HepG2 (cell line): ENCODE measurements around the gene CROCC. TPM values are rescaled to one million over a fixed set of nuclear protein-coding genes. Genes with fewer than 3 reads are reported as not detected.

Experiments
- ATAC-seq: fragments of 200-7000 bp; cut with Tn5 transposase; 3 replicates; pipeline ENCODE4 v1.9.1; 2020; ENCODE audit warnings: mild to moderate bottlenecking, moderate library complexity
- BruUV-seq: library from RNA; stranded (reverse); fragments of 400-500 nt; replicated peaks from 2 replicates; lab custom pipeline; 2021; lab: Mats Ljungman, UMichigan
- CTCF ChIA-PET: fragments of 300-600 bp; formaldehyde crosslinking; extraction: SDS; loops from one replicate; lab custom pipeline; 2021; ENCODE audit warnings: low total read pairs, inconsistent platforms, low intra/inter-chr PET ratio; lab: Yijun Ruan, JAX
- POLR2A ChIA-PET: fragments of 350-600 bp; sonication (Branson Sonifier 250); formaldehyde crosslinking; loops from one replicate; lab custom pipeline; 2020; ENCODE audit warnings: antibody characterized with exemption, inconsistent platforms; lab: Yijun Ruan, JAX
- DNase-seq: peaks from one replicate; pipeline ENCODE4 v3.0.0-alpha.2; 2015; ENCODE audit warnings: low spot score
- FAIRE-seq: peaks from 3 replicates; lab custom pipeline; 2011; peaks lifted over from hg19 to GRCh38; lab: Jason Lieb, UNC
- H2AFZ ChIP-seq: one replicate; pipeline ENCODE4 v1.6.1; 2011; ENCODE audit warnings: low read length, inconsistent platforms
- H3K27ac ChIP-seq: fragments of 300-600 bp; 3 replicates; pipeline ENCODE4 v1.8.0; 2011; ENCODE audit warnings: mixed run types, mild to moderate bottlenecking, mixed read lengths, low read length, inconsistent platforms; ENCODE audit not compliant: insufficient read depth; ENCODE audit errors: extremely low read length
- H3K27me3 ChIP-seq, 2 experiments: fragments of 200-600 bp in 1 of 2; 2 replicates in 1 of 2; 3 replicates in 1 of 2; pipeline versions ENCODE4 v1.6.0 to v1.8.0; 2011; ENCODE audit warnings: low read length in 2 of 2, mild to moderate bottlenecking in 2 of 2, moderate library complexity in 2 of 2, inconsistent platforms in 1 of 2; ENCODE audit not compliant: insufficient read depth in 2 of 2, control insufficient read depth in 1 of 2
- H3K36me3 ChIP-seq, 2 experiments: fragments of 200-600 bp in 1 of 2; replicated peaks in 1 of 2; 2 replicates in 1 of 2; 3 replicates in 1 of 2; pipeline versions ENCODE4 v1.5.1 to v1.8.0; 2011; ENCODE audit warnings: low read length in 2 of 2, inconsistent platforms in 1 of 2; ENCODE audit not compliant: insufficient read depth in 2 of 2, control insufficient read depth in 1 of 2
- H3K4me1 ChIP-seq: 2 replicates; pipeline ENCODE4 v1.5.1; 2012; ENCODE audit warnings: low read length, inconsistent platforms; ENCODE audit not compliant: insufficient read depth
- H3K4me2 ChIP-seq: 2 replicates; pipeline ENCODE4 v1.6.0; 2011; ENCODE audit warnings: low read depth, low read length, inconsistent platforms
- H3K4me3 ChIP-seq, 3 experiments: fragments of 200-600 bp in 1 of 3; sonication (generic), shearing (Covaris generic) in 1 of 3; replicated peaks in 1 of 3; 2 replicates each; pipeline ENCODE4 v1.5.1; 2011 to 2016; ENCODE audit warnings: low read length in 3 of 3, inconsistent platforms in 2 of 3, low read depth in 2 of 3, mild to moderate bottlenecking in 2 of 3, control low read depth in 1 of 3, mixed read lengths in 1 of 3; ENCODE audit not compliant: insufficient read depth in 1 of 3
- H3K79me2 ChIP-seq: one replicate; pipeline ENCODE4 v1.6.1; 2011; ENCODE audit warnings: low read length, inconsistent platforms; ENCODE audit not compliant: insufficient read depth
- H3K9ac ChIP-seq: 2 replicates; pipeline ENCODE4 v1.6.0; 2011; ENCODE audit warnings: mild to moderate bottlenecking, low read depth, low read length, inconsistent platforms; ENCODE audit not compliant: insufficient read depth
- H3K9me3 ChIP-seq: 2 replicates; pipeline ENCODE4 v1.5.1; 2012; ENCODE audit warnings: mild to moderate bottlenecking, low read length
- H4K20me1 ChIP-seq: 2 replicates; pipeline ENCODE4 v1.6.0; 2011; ENCODE audit warnings: inconsistent platforms, mild to moderate bottlenecking, low read length, moderate library complexity; ENCODE audit not compliant: insufficient read depth
- CBX5 ChIP-seq: sonication (generic); formaldehyde crosslinking; IDR thresholded peaks from 2 replicates; pipeline ENCODE4 v1.4.0; 2020; ENCODE audit warnings: missing genetic modification reagents, borderline replicate concordance
- IKZF1 ChIP-seq: fragments of 450-650 bp; IDR thresholded peaks from 2 replicates; pipeline ENCODE4 v1.7.1; 2016
- MBNL3 ChIP-seq: fragments of 250-450 bp; sonication (Bioruptor Pico); conservative IDR thresholded peaks from 2 replicates; pipeline ENCODE4 v1.8.0; 2022; ENCODE audit warnings: mild to moderate bottlenecking, inconsistent platforms
- SP4 ChIP-seq: sonication (generic); formaldehyde crosslinking; IDR thresholded peaks from 2 replicates; pipeline ENCODE4 v1.8.1; 2023; ENCODE audit warnings: mild to moderate bottlenecking, missing genetic modification reagents
- SSRP1 ChIP-seq: IDR thresholded peaks from 2 replicates; pipeline ENCODE4 v1.6.1; 2016; ENCODE audit warnings: control low read depth
- TBP ChIP-seq: sonication (generic); formaldehyde crosslinking; IDR thresholded peaks from 2 replicates; pipeline ENCODE4 v1.5.0; 2020; ENCODE audit warnings: missing genetic modification reagents
- ZNF367 ChIP-seq: sonication (generic); formaldehyde crosslinking; IDR thresholded peaks from 2 replicates; pipeline ENCODE4 v1.4.0; 2020; ENCODE audit warnings: missing genetic modification reagents, borderline replicate concordance
- ZNF761 ChIP-seq: sonication (generic); formaldehyde crosslinking; conservative IDR thresholded peaks from 2 replicates; pipeline ENCODE4 v1.4.0; 2020; ENCODE audit warnings: mild to moderate bottlenecking, missing genetic modification reagents
- WGBS: methylation state at CpG from one replicate; pipeline ENCODE4 v1.1.6; 2017; ENCODE audit warnings: low lambda C conversion rate; 5-methylcytosine and 5-hydroxymethylcytosine counted together
- in situ Hi-C: cut with HindIII; loops from 2 replicates; pipeline ENCODE4 v1.10.0; 2017; ENCODE audit warnings: low pct_unique_long_range_greater_than_20kb; ENCODE audit not compliant: extremely low pct_ligation_motif_present
- intact Hi-C: fragments of 100-400 bp; cut with micrococcal nuclease; formaldehyde crosslinking; loops from one replicate; pipeline ENCODE4 v1.10.0; 2022; ENCODE audit not compliant: unreplicated experiment
- polyA plus RNA-seq, 8 experiments: library from polyadenylated mRNA; depleted of rRNA in 3 of 8; stranded (reverse) in 7 of 8; unstranded in 1 of 8; fragments of >200 nt; fragmentation: Illumina TruSeq in 4 of 8; extraction: Trizol in 4 of 8; gene quantifications; 2 replicates each; pipeline versions ENCODE4 v1.2.1 to v1.2.3, GENCODE V29; 2011 to 2016; ENCODE audit warnings: low read depth in 4 of 8, missing spikeins in 1 of 8, mixed read lengths in 1 of 8; ENCODE audit not compliant: insufficient read depth in 1 of 8
- total RNA-seq, 5 experiments: library from RNA; depleted of rRNA; stranded (reverse); fragments of >200 nt; fragmentation: Illumina TruSeq; extraction: Trizol; gene quantifications; 2 replicates each; pipeline ENCODE4 v1.2.3, GENCODE V29; 2016; ENCODE audit warnings: low read depth in 1 of 5
- TF ChIP-seq, protein P1 (sequence below): sonication (generic); IDR thresholded peaks from 2 replicates; pipeline ENCODE4 v1.6.1; 2016; ENCODE audit warnings: low read depth, borderline replicate concordance
- TF ChIP-seq, protein P2 (sequence below): sonication (generic); formaldehyde crosslinking; IDR thresholded peaks from 2 replicates; pipeline ENCODE4 v1.9.0; 2021; ENCODE audit warnings: missing genetic modification reagents, borderline replicate concordance
- TF ChIP-seq, protein P3 (sequence below): sonication (generic); formaldehyde crosslinking; IDR thresholded peaks from 2 replicates; pipeline ENCODE4 v1.4.0; 2020; ENCODE audit warnings: missing genetic modification reagents, mild to moderate bottlenecking, borderline replicate concordance

CROCC gene
- total and polyA plus RNA-seq, 2 of the 13 experiments (the other 11 are each of a cell fraction or from before 2014, with no cell fraction given): 7.8 to 15.5 TPM

DNA sequence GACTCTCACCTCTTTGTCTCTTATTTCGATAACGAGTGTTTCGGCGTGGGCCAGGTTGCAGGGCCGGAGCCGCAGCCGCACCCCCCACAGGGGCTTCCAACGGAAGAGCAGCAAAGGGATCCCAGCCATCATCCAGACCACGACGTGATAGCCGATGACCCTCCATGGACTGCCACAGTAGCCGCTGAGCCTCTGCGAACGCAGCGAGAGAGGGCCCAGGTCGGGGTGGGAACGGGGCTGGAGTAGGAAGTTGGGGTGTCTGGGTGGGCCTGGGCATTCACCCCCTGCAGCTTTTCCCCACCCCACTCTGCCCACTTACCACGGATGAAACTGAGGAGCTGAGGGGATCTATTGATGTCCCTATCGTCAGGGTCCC lies 83.6 kb downstream of the CROCC start:
- Histone ChIP-seq H3K9me3 (no peaks in the 10 kb centered on the region), H3K36me3 (peaks cover 8 to 22% of the 10 kb centered on the region in 2 experiments; a peak in 3 of 5 replicates), H3K79me2 (no peaks in the 10 kb centered on the region), H3K4me3 (no peak overlapping the region), H3K27me3 (no peaks in the 10 kb centered on the region), H3K27ac (no peak overlapping the region), H2AFZ (no peak overlapping the region), H4K20me1 (no peaks in the 10 kb centered on the region), H3K9ac (no peak overlapping the region), H3K4me2 (no peak overlapping the region), H3K4me1 (peaks cover 11% of the 10 kb centered on the region)
- CTCF ChIA-PET: no interaction called here
- intact Hi-C loops (no loop called here), in situ Hi-C loops (no loop called here)
- no TSS peak for BruUV-seq
- WGBS: 95% methylated on average over 18 of the region's 19 CpGs
- POLR2A ChIA-PET: no interaction called here
- ATAC-seq (no peak), FAIRE-seq (no peak), DNase-seq (no peak)
- TF ChIP-seq MBNL3 (CRISPR knock-in tag) (no peak), CBX5 (no peak), ZNF761 (CRISPR knock-in tag) (no peak), ZNF367 (CRISPR knock-in tag) (no peak)
- TF ChIP-seq, protein P1, sequence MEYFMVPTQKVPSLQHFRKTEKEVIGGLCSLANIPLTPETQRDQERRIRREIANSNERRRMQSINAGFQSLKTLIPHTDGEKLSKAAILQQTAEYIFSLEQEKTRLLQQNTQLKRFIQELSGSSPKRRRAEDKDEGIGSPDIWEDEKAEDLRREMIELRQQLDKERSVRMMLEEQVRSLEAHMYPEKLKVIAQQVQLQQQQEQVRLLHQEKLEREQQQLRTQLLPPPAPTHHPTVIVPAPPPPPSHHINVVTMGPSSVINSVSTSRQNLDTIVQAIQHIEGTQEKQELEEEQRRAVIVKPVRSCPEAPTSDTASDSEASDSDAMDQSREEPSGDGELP: no peak

DNA sequence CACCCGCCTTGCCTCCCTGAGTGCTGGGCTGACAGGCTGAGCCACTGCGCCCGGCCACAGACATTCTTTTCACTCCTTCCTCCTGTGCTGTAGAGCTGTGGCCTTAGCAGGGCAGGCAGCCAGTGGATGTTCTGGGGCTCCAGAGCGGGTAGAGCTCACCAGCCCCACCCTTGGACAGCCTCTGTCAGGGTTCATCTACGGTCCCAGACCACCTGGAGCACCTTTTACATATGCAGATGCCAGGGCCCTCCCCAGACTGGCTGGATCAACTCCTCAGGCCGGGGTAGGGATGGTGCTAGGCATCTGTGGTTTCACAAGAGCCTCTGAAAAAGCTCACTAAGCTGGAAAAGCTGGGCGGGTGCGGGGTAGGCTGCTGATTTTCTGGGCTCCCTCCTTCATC lies 85.4 kb downstream of the CROCC start:
- ChIA-PET POLR2A (no interaction called here), CTCF (no interaction called here)
- H3K27me3 ChIP-seq: no peaks in the 10 kb centered on the region
- H3K9ac ChIP-seq: no peak overlapping the region
- H3K4me2 ChIP-seq: no peak overlapping the region
- no peaks in the 10 kb centered on the region for H3K79me2 ChIP-seq
- FAIRE-seq (no peak), DNase-seq (no peak), ATAC-seq (no peak)
- H3K36me3 ChIP-seq: peaks cover 6 to 22% of the 10 kb centered on the region in 2 experiments; a peak in 2 of 5 replicates
- BruUV-seq: no TSS peak
- in situ Hi-C loops (no loop called here), intact Hi-C loops (no loop called here)
- WGBS: 100% methylated on average over 6 of the region's 8 CpGs
- H3K4me1 ChIP-seq: peaks cover 20% of the 10 kb centered on the region
- no peaks in the 10 kb centered on the region for H4K20me1 ChIP-seq
- no peak overlapping the region for H2AFZ ChIP-seq
- no peak overlapping the region for H3K27ac ChIP-seq
- no peak overlapping the region for H3K4me3 ChIP-seq
- H3K9me3 ChIP-seq: no peaks in the 10 kb centered on the region
- TF ChIP-seq TBP (no peak), SSRP1 (CRISPR knock-in tag) (no peak), SP4 (CRISPR knock-in tag) (no peak), IKZF1 (no peak)
- TF ChIP-seq, protein P2, sequence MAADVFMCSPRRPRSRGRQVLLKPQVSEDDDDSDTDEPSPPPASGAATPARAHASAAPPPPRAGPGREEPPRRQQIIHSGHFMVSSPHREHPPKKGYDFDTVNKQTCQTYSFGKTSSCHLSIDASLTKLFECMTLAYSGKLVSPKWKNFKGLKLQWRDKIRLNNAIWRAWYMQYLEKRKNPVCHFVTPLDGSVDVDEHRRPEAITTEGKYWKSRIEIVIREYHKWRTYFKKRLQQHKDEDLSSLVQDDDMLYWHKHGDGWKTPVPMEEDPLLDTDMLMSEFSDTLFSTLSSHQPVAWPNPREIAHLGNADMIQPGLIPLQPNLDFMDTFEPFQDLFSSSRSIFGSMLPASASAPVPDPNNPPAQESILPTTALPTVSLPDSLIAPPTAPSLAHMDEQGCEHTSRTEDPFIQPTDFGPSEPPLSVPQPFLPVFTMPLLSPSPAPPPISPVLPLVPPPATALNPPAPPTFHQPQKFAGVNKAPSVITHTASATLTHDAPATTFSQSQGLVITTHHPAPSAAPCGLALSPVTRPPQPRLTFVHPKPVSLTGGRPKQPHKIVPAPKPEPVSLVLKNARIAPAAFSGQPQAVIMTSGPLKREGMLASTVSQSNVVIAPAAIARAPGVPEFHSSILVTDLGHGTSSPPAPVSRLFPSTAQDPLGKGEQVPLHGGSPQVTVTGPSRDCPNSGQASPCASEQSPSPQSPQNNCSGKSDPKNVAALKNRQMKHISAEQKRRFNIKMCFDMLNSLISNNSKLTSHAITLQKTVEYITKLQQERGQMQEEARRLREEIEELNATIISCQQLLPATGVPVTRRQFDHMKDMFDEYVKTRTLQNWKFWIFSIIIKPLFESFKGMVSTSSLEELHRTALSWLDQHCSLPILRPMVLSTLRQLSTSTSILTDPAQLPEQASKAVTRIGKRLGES (CRISPR knock-in tag): no peak
- TF ChIP-seq, protein P3, sequence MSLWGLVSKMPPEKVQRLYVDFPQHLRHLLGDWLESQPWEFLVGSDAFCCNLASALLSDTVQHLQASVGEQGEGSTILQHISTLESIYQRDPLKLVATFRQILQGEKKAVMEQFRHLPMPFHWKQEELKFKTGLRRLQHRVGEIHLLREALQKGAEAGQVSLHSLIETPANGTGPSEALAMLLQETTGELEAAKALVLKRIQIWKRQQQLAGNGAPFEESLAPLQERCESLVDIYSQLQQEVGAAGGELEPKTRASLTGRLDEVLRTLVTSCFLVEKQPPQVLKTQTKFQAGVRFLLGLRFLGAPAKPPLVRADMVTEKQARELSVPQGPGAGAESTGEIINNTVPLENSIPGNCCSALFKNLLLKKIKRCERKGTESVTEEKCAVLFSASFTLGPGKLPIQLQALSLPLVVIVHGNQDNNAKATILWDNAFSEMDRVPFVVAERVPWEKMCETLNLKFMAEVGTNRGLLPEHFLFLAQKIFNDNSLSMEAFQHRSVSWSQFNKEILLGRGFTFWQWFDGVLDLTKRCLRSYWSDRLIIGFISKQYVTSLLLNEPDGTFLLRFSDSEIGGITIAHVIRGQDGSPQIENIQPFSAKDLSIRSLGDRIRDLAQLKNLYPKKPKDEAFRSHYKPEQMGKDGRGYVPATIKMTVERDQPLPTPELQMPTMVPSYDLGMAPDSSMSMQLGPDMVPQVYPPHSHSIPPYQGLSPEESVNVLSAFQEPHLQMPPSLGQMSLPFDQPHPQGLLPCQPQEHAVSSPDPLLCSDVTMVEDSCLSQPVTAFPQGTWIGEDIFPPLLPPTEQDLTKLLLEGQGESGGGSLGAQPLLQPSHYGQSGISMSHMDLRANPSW (CRISPR knock-in tag): no peak
